Fibroblast of lung (primary cell): ENCODE measurements around the gene SPOCD1. TPM values are rescaled to one million over a fixed set of nuclear protein-coding genes. Genes with fewer than 3 reads are reported as not detected.
"Not testable (repeated sequence)": the region's sequence is repeated elsewhere in the genome, so short reads cannot be mapped to it uniquely, and the experiment has no call there.

Source experiments
- DNase-seq, 2 donors: peaks; one replicate each; pipeline versions ENCODE4 v3.0.0 to v3.0.0-alpha.2; 2010; ENCODE audit warnings: low read depth in 2 of 2
- H2AFZ ChIP-seq: 2 replicates; pipeline ENCODE4 v1.5.1; 2012; ENCODE audit warnings: low read length, control low read depth, inconsistent platforms
- H3K27ac ChIP-seq: 2 replicates; pipeline ENCODE4 v1.5.1; 2011; ENCODE audit warnings: low read length, control low read depth; ENCODE audit not compliant: insufficient read depth
- H3K27me3 ChIP-seq: 2 replicates; pipeline ENCODE4 v1.5.1; 2011; ENCODE audit warnings: mild to moderate bottlenecking, low read length; ENCODE audit not compliant: control insufficient read depth, insufficient read depth
- H3K36me3 ChIP-seq: 2 replicates; pipeline ENCODE4 v1.5.1; 2011; ENCODE audit warnings: low read length; ENCODE audit not compliant: control insufficient read depth, insufficient read depth
- H3K4me1 ChIP-seq: 2 replicates; pipeline ENCODE4 v1.5.1; 2011; ENCODE audit warnings: low read length; ENCODE audit not compliant: control insufficient read depth, insufficient read depth; ENCODE audit errors: extremely low read depth
- H3K4me2 ChIP-seq: 2 replicates; pipeline ENCODE4 v1.5.1; 2011; ENCODE audit warnings: low read length, control low read depth; ENCODE audit not compliant: insufficient read depth; ENCODE audit errors: extremely low read depth
- H3K4me3 ChIP-seq, 4 experiments: fragments of 200-600 bp in 1 of 4; sonication (generic) in 1 of 4; replicated peaks in 1 of 4; 2 replicates each; pipeline ENCODE4 v1.5.1; 2011 to 2016; ENCODE audit warnings: low read length in 4 of 4, low read depth in 3 of 4, mild to moderate bottlenecking in 3 of 4, control low read depth in 2 of 4, inconsistent platforms in 1 of 4, mixed read lengths in 1 of 4; ENCODE audit not compliant: insufficient read depth in 1 of 4; ENCODE audit errors: control extremely low read depth in 1 of 4
- H3K79me2 ChIP-seq: 2 replicates; pipeline ENCODE4 v1.5.1; 2012; ENCODE audit warnings: mild to moderate bottlenecking, low read length, inconsistent platforms; ENCODE audit not compliant: control insufficient read depth, insufficient read depth
- H3K9ac ChIP-seq: 2 replicates; pipeline ENCODE4 v1.5.1; 2011; ENCODE audit warnings: mild to moderate bottlenecking, low read length, control low read depth; ENCODE audit not compliant: insufficient read depth
- H3K9me3 ChIP-seq: 2 replicates; pipeline ENCODE4 v1.5.1; 2012; ENCODE audit warnings: low read depth, low read length; ENCODE audit not compliant: control insufficient read depth, insufficient read depth
- H4K20me1 ChIP-seq: 2 replicates; pipeline ENCODE4 v1.5.1; 2011; ENCODE audit warnings: low read length; ENCODE audit not compliant: control insufficient read depth, insufficient read depth; ENCODE audit errors: extremely low read depth
- CTCF ChIP-seq, 2 donors: IDR thresholded peaks in 1 of 2; conservative IDR thresholded peaks in 1 of 2; 1 replicate in 1 of 2; 2 replicates in 1 of 2; pipeline ENCODE4 v1.5.1; 2011 to 2012; ENCODE audit warnings: low read length in 2 of 2, control low read depth in 1 of 2, inconsistent platforms in 1 of 2, low read depth in 1 of 2, mild to moderate bottlenecking in 1 of 2
- EZH2 ChIP-seq: IDR thresholded peaks from 2 replicates; pipeline ENCODE4 v1.5.1; 2012; ENCODE audit warnings: low read length, control low read depth, mild to moderate bottlenecking; ENCODE audit errors: missing control alignments
- polyA plus RNA-seq, 2 donors: library from polyadenylated mRNA; depleted of rRNA in 1 of 2; stranded (reverse) in 1 of 2; unstranded in 1 of 2; fragments of >200 nt; gene quantifications; 2 replicates each; pipeline ENCODE4 v1.2.1, GENCODE V29; 2011 to 2012; ENCODE audit warnings: missing spikeins in 1 of 2
- total RNA-seq: library from RNA; depleted of rRNA; stranded (reverse); fragments of >200 nt; gene quantifications from 2 replicates; pipeline ENCODE4 v1.2.1, GENCODE V29; 2014

The SPOCD1 gene
- total and polyA plus RNA-seq, 2 donors (not counting 1 experiment from before 2014, with no cell fraction given), result 47.2 to 55.4 TPM

DNA sequence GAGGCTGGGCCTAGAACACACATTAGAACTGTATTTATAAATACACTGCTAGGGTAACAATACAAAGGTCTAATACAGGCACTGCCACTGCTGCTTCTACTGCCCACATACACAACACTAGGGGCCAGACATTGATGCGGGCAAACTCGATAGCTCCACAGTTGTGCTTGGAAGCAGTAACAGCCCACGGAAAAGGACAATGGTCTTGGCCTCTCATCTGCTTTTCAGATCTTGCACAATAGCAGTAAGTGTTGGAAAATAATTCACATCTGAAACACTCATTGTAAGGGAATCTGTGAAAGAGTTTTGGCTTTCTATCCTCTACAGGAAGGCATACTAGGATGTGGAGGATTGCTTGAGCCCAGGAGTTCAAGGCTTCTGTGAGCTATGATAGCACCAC, 6.9 kb upstream of the SPOCD1 start:
- Histone ChIP-seq H3K27me3 (no peaks in the 10 kb centered on the region), H3K4me3 (no peak overlapping the region), H3K36me3 (no peaks in the 10 kb centered on the region), H3K27ac (no peak overlapping the region), H4K20me1 (no peaks in the 10 kb centered on the region), H2AFZ (no peak overlapping the region), H3K9me3 (no peaks in the 10 kb centered on the region), H3K9ac (no peak overlapping the region), H3K79me2 (no peaks in the 10 kb centered on the region), H3K4me2 (no peak overlapping the region), H3K4me1 (no peaks in the 10 kb centered on the region)
- peak; percentile 11 to 51 for DNase-seq
- no peak for TF ChIP-seq CTCF (conservative IDR thresholded peaks at IDR 0.05 in 1 of 2, IDR thresholded peaks at IDR 0.05 in 1 of 2; ENCODE audit: low read depth in 1 of 2, low read length in 2 of 2)
- no peak for TF ChIP-seq EZH2

DNA sequence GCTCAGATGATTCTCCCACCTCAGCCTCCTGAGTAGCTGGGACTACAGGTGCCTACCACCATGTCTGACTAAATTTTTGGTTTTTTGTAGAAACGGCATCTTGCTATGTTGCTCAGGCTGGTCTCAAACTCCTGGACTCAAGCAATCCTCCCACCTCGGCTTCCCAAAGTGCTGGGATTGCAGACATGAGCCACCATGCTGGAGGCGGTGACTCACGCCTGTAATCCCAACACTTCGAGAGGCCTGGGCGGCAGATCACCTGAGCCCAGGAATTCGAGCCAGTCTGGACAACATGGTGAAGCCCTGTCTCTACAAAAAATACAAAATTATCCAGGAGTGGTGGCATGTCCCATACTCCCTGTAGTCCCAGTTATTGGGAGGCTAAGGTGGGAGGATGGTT, 4.4 kb upstream of the SPOCD1 start:
- not testable (repeated sequence) for H3K27me3 ChIP-seq, H4K20me1 ChIP-seq, DNase-seq, H3K9ac ChIP-seq, H3K4me3 ChIP-seq, H3K4me2 ChIP-seq, H2AFZ ChIP-seq, H3K36me3 ChIP-seq, H3K27ac ChIP-seq, H3K9me3 ChIP-seq, H3K4me1 ChIP-seq, H3K79me2 ChIP-seq

DNA sequence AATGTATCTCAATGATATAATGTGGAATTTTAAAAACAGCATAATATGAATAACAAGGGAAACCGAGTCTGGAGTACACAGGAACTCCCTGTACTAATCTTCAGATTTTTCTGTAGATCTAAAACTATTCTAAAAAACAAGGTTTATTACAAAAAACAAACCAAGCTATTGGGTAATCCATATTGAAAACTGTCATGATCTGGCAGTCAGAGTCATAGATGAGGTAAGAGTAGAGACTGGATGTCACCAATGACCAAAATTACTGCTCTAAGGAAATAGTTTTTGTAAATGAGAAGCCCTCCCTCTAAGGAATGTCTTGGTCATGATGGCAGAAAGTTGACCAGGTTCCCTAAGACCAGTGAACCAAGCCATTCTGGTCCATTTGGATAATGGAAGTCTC, 2.4 kb upstream of the SPOCD1 start:
- no peaks in the 10 kb centered on the region for H3K36me3 ChIP-seq
- H4K20me1 ChIP-seq, result no peaks in the 10 kb centered on the region
- no peak overlapping the region for H3K4me3 ChIP-seq
- no peaks in the 10 kb centered on the region for H3K27me3 ChIP-seq
- H3K4me2 ChIP-seq, result no peak overlapping the region
- no peak overlapping the region for H2AFZ ChIP-seq
- H3K27ac ChIP-seq, result no peak overlapping the region
- H3K9me3 ChIP-seq, result no peaks in the 10 kb centered on the region
- no peak for DNase-seq
- no peak overlapping the region for H3K9ac ChIP-seq
- H3K79me2 ChIP-seq, result no peaks in the 10 kb centered on the region
- no peak for TF ChIP-seq EZH2
- no peak for TF ChIP-seq CTCF (conservative IDR thresholded peaks at IDR 0.05 in 1 of 2, IDR thresholded peaks at IDR 0.05 in 1 of 2; ENCODE audit: low read depth in 1 of 2, low read length in 2 of 2)
- H3K4me1 ChIP-seq, result no peaks in the 10 kb centered on the region

GRCh38 chr1:31816947-31817346, 1.1 kb upstream of the SPOCD1 start:
- H3K9me3 ChIP-seq, H2AFZ ChIP-seq, H3K79me2 ChIP-seq, H3K4me1 ChIP-seq, H4K20me1 ChIP-seq, H3K4me2 ChIP-seq, H3K27ac ChIP-seq, H3K9ac ChIP-seq, H3K4me3 ChIP-seq, H3K27me3 ChIP-seq, H3K36me3 ChIP-seq, DNase-seq: not testable (repeated sequence)

DNA sequence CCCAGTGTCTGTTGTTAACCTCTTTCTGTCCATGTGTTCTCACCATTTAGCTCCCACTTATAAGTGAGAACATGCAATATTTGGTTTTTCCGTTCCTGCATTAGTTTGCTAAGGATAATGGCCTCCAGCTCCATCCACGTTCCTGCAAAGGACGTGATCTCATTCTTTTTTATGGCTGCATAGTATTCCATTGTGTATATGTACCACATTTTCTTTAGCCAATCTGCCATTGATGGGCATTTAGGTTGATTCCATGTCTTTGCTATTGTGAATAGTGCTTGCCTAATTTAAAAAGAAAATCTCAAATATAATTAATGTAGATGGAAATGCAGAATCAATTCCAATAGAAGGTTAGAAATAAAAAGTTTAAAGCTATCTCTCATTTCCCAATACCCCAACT, 679 bp upstream of the SPOCD1 start:
- not testable (repeated sequence) for H3K27me3 ChIP-seq, H3K9me3 ChIP-seq, H4K20me1 ChIP-seq, H3K36me3 ChIP-seq, H2AFZ ChIP-seq, H3K4me3 ChIP-seq, H3K4me2 ChIP-seq, H3K27ac ChIP-seq, H3K79me2 ChIP-seq, H3K9ac ChIP-seq, H3K4me1 ChIP-seq, DNase-seq
